Loucy (cell line): ENCODE measurements around the gene TASOR2.

Source experiments
- H2AFZ ChIP-seq: fragments of 200-600 bp; sonication (generic); 2 replicates; pipeline ENCODE4 v1.6.0; 2016; ENCODE audit warnings: antibody characterized with exemption, mild to moderate bottlenecking, low read length, moderate library complexity
- H3F3A ChIP-seq: fragments of 200-600 bp; 2 replicates; pipeline ENCODE4 v1.6.0; 2016; ENCODE audit warnings: antibody characterized with exemption, low read depth, mild to moderate bottlenecking
- H3K27me3 ChIP-seq: fragments of 200-600 bp; sonication (generic); 2 replicates; pipeline ENCODE4 v1.6.1; 2014; ENCODE audit warnings: low read length, mild to moderate bottlenecking; ENCODE audit not compliant: insufficient read depth, poor library complexity, severe bottlenecking
- H3K36me3 ChIP-seq: fragments of 200-600 bp; sonication (generic); 2 replicates; pipeline ENCODE4 v1.6.1; 2016; ENCODE audit warnings: low read length; ENCODE audit not compliant: insufficient read depth
- H3K4me1 ChIP-seq: fragments of 200-600 bp; sonication (generic); 2 replicates; pipeline ENCODE4 v1.5.1; 2014; ENCODE audit warnings: low read length, mild to moderate bottlenecking; ENCODE audit not compliant: insufficient read depth, poor library complexity, severe bottlenecking
- H3K4me2 ChIP-seq: fragments of 200-600 bp; sonication (generic); 2 replicates; pipeline ENCODE4 v1.6.0; 2014; ENCODE audit warnings: antibody characterized with exemption, low read length, low read depth, mild to moderate bottlenecking; ENCODE audit not compliant: poor library complexity, severe bottlenecking
- H3K4me3 ChIP-seq: fragments of 200-600 bp; sonication (generic); 2 replicates; pipeline ENCODE4 v1.5.1; 2014; ENCODE audit warnings: low read length, mild to moderate bottlenecking, mixed read lengths; ENCODE audit not compliant: poor library complexity, severe bottlenecking
- H3K79me2 ChIP-seq: fragments of 200-600 bp; sonication (generic); 2 replicates; pipeline ENCODE4 v1.6.1; 2014; ENCODE audit warnings: low read length; ENCODE audit not compliant: insufficient read depth
- H3K9ac ChIP-seq: fragments of 200-600 bp; sonication (generic); 2 replicates; pipeline ENCODE4 v1.6.0; 2014; ENCODE audit warnings: mild to moderate bottlenecking, low read depth, low read length, moderate library complexity; ENCODE audit not compliant: poor library complexity, severe bottlenecking
- H3K9me2 ChIP-seq: fragments of 200-600 bp; sonication (generic); replicated peaks from 2 replicates; pipeline ENCODE4 v1.6.1; 2016; ENCODE audit warnings: low read depth, low read length, mixed read lengths
- H3K9me3 ChIP-seq: fragments of 200-600 bp; sonication (generic); 2 replicates; pipeline ENCODE4 v1.6.1; 2014; ENCODE audit warnings: mild to moderate bottlenecking, antibody characterized with exemption, low read length, low read depth; ENCODE audit not compliant: insufficient read depth
- H4K20me1 ChIP-seq: fragments of 200-600 bp; sonication (generic); 2 replicates; pipeline ENCODE4 v1.6.0; 2014; ENCODE audit warnings: antibody characterized with exemption, low read length, mild to moderate bottlenecking; ENCODE audit not compliant: insufficient read depth, poor library complexity, severe bottlenecking
- CTCF ChIP-seq: fragments of 200-600 bp; sonication (generic); conservative IDR thresholded peaks from 2 replicates; pipeline ENCODE4 v1.5.1; 2014; ENCODE audit warnings: mild to moderate bottlenecking, antibody characterized with exemption, low read length
- EZH2phosphoT487 ChIP-seq: fragments of 200-600 bp; IDR thresholded peaks from 2 replicates; pipeline ENCODE4 v1.6.1; 2018; ENCODE audit warnings: antibody characterized with exemption, mild to moderate bottlenecking, moderate library complexity, borderline replicate concordance

TASOR2 gene

GRCh38 chr10:5648494-5649457, 35.9 kb upstream of the TASOR2 start:
- no peak overlapping the region for H2AFZ ChIP-seq
- no peaks in the 10 kb centered on the region for H3K9me2 ChIP-seq
- no peak overlapping the region for H3K9ac ChIP-seq
- H3K9me3 ChIP-seq, result no peaks in the 10 kb centered on the region
- TF ChIP-seq CTCF (no peak), EZH2phosphoT487 (no peak)
- no peaks in the 10 kb centered on the region for H3K79me2 ChIP-seq
- peaks cover 9% of the 10 kb centered on the region for H3K4me1 ChIP-seq
- H3K27me3 ChIP-seq, result no peaks in the 10 kb centered on the region
- H4K20me1 ChIP-seq, result no peaks in the 10 kb centered on the region
- H3F3A ChIP-seq, result no peaks in the 10 kb centered on the region
- H3K36me3 ChIP-seq, result no peaks in the 10 kb centered on the region
- no peak overlapping the region for H3K4me2 ChIP-seq
- H3K4me3 ChIP-seq, result no peak overlapping the region

- TF ChIP-seq CTCF (no peak), EZH2phosphoT487 (no peak)
- peaks cover 15% of the 10 kb centered on the region for H3K4me1 ChIP-seq
- no peaks in the 10 kb centered on the region for H3K27me3 ChIP-seq
- no peak overlapping the region for H3K4me3 ChIP-seq
- H3F3A ChIP-seq, result no peaks in the 10 kb centered on the region
- H3K9me2 ChIP-seq, result no peaks in the 10 kb centered on the region
- no peaks in the 10 kb centered on the region for H3K9me3 ChIP-seq
- no peaks in the 10 kb centered on the region for H3K79me2 ChIP-seq
- H3K4me2 ChIP-seq, result no peak overlapping the region
- H4K20me1 ChIP-seq, result no peaks in the 10 kb centered on the region
- no peak overlapping the region for H2AFZ ChIP-seq
- H3K9ac ChIP-seq, result no peak overlapping the region
- H3K36me3 ChIP-seq, result no peaks in the 10 kb centered on the region
These were observed 34.9 kb upstream of the TASOR2 start for GRCh38 chr10:5649746-5650145.

- H3K79me2 ChIP-seq, result no peaks in the 10 kb centered on the region
- H2AFZ ChIP-seq, result no peak overlapping the region
- no peaks in the 10 kb centered on the region for H3K9me3 ChIP-seq
- no peak overlapping the region for H3K4me3 ChIP-seq
- H4K20me1 ChIP-seq, result no peaks in the 10 kb centered on the region
- H3K4me2 ChIP-seq, result no peak overlapping the region
- TF ChIP-seq CTCF, result no peak
- H3F3A ChIP-seq, result no peaks in the 10 kb centered on the region
- H3K9me2 ChIP-seq, result no peaks in the 10 kb centered on the region
- peaks cover 13% of the 10 kb centered on the region for H3K4me1 ChIP-seq
- no peaks in the 10 kb centered on the region for H3K27me3 ChIP-seq
- H3K9ac ChIP-seq, result no peak overlapping the region
- H3K36me3 ChIP-seq, result no peaks in the 10 kb centered on the region
These were observed 33.8 kb upstream of the TASOR2 start for GRCh38 chr10:5650664-5651387.
